SIG-M5 treated with dmso at 0.1 percent for 504 hours (cell line): ENCODE data around the gene TOX2.

Experiments used
- DNase-seq: peaks from one replicate; lab custom pipeline; 2025; ENCODE audit not compliant: unreplicated experiment; lab: John Stamatoyannopoulos, UW

Gene TOX2

GRCh38 chr20:43938932-43939761, 24.5 kb downstream of the TOX2 start:
- DNase-seq, result peak; percentile 94

- DNase-seq, result no peak
Measured at GRCh38 chr20:43939762-43940121, 25.1 kb downstream of the TOX2 start.

- DNase-seq, result no peak
Measured at GRCh38 chr20:43940518-43941225, 26.0 kb downstream of the TOX2 start.

GRCh38 chr20:43941476-43942200, 27.0 kb downstream of the TOX2 start:
- DNase-seq, result peak; percentile 91

- DNase-seq, result no peak
Measured at GRCh38 chr20:43942201-43942590, 27.5 kb downstream of the TOX2 start.

- peak; percentile 93 for DNase-seq
Measured at GRCh38 chr20:43942667-43943285, 28.1 kb downstream of the TOX2 start.

- no peak for DNase-seq
Measured at GRCh38 chr20:43943725-43944124, 29.1 kb downstream of the TOX2 start.

GRCh38 chr20:43944653-43945235, 30.1 kb downstream of the TOX2 start:
- no peak for DNase-seq

GRCh38 chr20:43945391-43946205, 30.9 kb downstream of the TOX2 start:
- no peak for DNase-seq

- no peak for DNase-seq
Measured at GRCh38 chr20:43946206-43946491, 31.5 kb downstream of the TOX2 start.

- no peak for DNase-seq
Measured at GRCh38 chr20:43946659-43947315, 32.1 kb downstream of the TOX2 start.

- no peak for DNase-seq
Measured at GRCh38 chr20:43947316-43947710, 32.7 kb downstream of the TOX2 start.

- DNase-seq, result no peak
Measured at GRCh38 chr20:43948455-43948854, 33.8 kb downstream of the TOX2 start.

- no peak for DNase-seq
Measured at GRCh38 chr20:43949248-43949647, 34.6 kb downstream of the TOX2 start.

- peak; percentile 88 for DNase-seq
Measured at GRCh38 chr20:43949741-43950618, 35.3 kb downstream of the TOX2 start.

GRCh38 chr20:43953919-43954592, 39.4 kb downstream of the TOX2 start:
- DNase-seq, result no peak

GRCh38 chr20:43954704-43955061, 40.0 kb downstream of the TOX2 start:
- DNase-seq, result no peak

- peak; percentile 81 for DNase-seq
Measured at GRCh38 chr20:43955062-43955749, 40.6 kb downstream of the TOX2 start.
